GM23338 (cell line): ENCODE results near the gene ERLEC1. TPM values are rescaled to one million over a fixed set of nuclear protein-coding genes. Genes with fewer than 3 reads are reported as not detected.

Experiments used
- ATAC-seq: fragments of 200-7000 bp; cut with Tn5 transposase; 3 replicates; pipeline ENCODE4 v1.9.1; 2020
- DNase-seq: peaks from one replicate; pipeline ENCODE4 v3.0.0-alpha.2; 2015; ENCODE audit warnings: low spot score
- H2AFZ ChIP-seq: fragments of 200-600 bp; sonication (generic); 2 replicates; pipeline ENCODE4 v1.8.0; 2016; ENCODE audit warnings: antibody characterized with exemption, mild to moderate bottlenecking, moderate library complexity
- H3F3A ChIP-seq: fragments of 200-600 bp; sonication (generic); replicated peaks from 2 replicates; pipeline ENCODE4 v1.8.0; 2017; ENCODE audit warnings: antibody characterized with exemption, mixed run types, low read depth
- H3K27ac ChIP-seq: fragments of 200-600 bp; sonication (generic); 2 replicates; pipeline ENCODE4 v1.6.1; 2016; ENCODE audit warnings: low read depth
- H3K27me3 ChIP-seq: fragments of 200-600 bp; sonication (generic); 2 replicates; pipeline ENCODE4 v1.8.0; 2016; ENCODE audit warnings: mild to moderate bottlenecking, mixed run types, moderate library complexity; ENCODE audit not compliant: insufficient read depth
- H3K36me3 ChIP-seq: fragments of 200-600 bp; sonication (generic); 2 replicates; pipeline ENCODE4 v1.8.0; 2016; ENCODE audit warnings: mild to moderate bottlenecking; ENCODE audit not compliant: insufficient read depth
- H3K4me1 ChIP-seq: fragments of 200-600 bp; sonication (generic); 2 replicates; pipeline ENCODE4 v1.8.0; 2016; ENCODE audit warnings: mild to moderate bottlenecking, moderate library complexity; ENCODE audit not compliant: insufficient read depth
- H3K4me2 ChIP-seq: fragments of 200-600 bp; sonication (generic); 2 replicates; pipeline ENCODE4 v1.7.1; 2017; ENCODE audit warnings: mixed run types
- H3K4me3 ChIP-seq: fragments of 200-600 bp; sonication (generic); 2 replicates; pipeline ENCODE4 v1.6.1; 2016; ENCODE audit warnings: mixed run types
- H3K79me2 ChIP-seq: fragments of 200-600 bp; sonication (generic); replicated peaks from 2 replicates; pipeline ENCODE4 v1.8.0; 2017; ENCODE audit warnings: mild to moderate bottlenecking; ENCODE audit not compliant: insufficient read depth
- H3K9me2 ChIP-seq: fragments of 200-600 bp; sonication (generic); 2 replicates; pipeline ENCODE4 v1.8.0; 2017; ENCODE audit not compliant: insufficient read depth
- H4K20me1 ChIP-seq: fragments of 200-600 bp; sonication (generic); replicated peaks from 2 replicates; pipeline ENCODE4 v1.8.0; 2017; ENCODE audit warnings: mild to moderate bottlenecking; ENCODE audit not compliant: insufficient read depth
- H3K27ac Mint-ChIP-seq: 2 replicates; pipeline ENCODE4 v1.8.0; 2020; ENCODE audit warnings: inconsistent platforms, mild to moderate bottlenecking, moderate library complexity, mixed read lengths
- H3K27me3 Mint-ChIP-seq: 3 replicates; pipeline ENCODE4 v1.8.0; 2022; ENCODE audit warnings: low read depth, mild to moderate bottlenecking, moderate library complexity, mixed read lengths, inconsistent platforms; ENCODE audit not compliant: insufficient read depth, poor library complexity
- H3K36me3 Mint-ChIP-seq: 3 replicates; pipeline ENCODE4 v1.8.0; 2021; ENCODE audit warnings: low read depth, mild to moderate bottlenecking, inconsistent platforms, moderate library complexity, mixed read lengths
- H3K4me1 Mint-ChIP-seq: 3 replicates; pipeline ENCODE4 v1.8.0; 2020; ENCODE audit warnings: mild to moderate bottlenecking, inconsistent platforms, mixed read lengths
- H3K4me3 Mint-ChIP-seq: 3 replicates; pipeline ENCODE4 v1.8.0; 2021; ENCODE audit warnings: moderate library complexity, mild to moderate bottlenecking, inconsistent platforms, mixed read lengths
- H3K9me3 Mint-ChIP-seq: 3 replicates; pipeline ENCODE4 v1.8.0; 2020; ENCODE audit warnings: moderate library complexity, mild to moderate bottlenecking, inconsistent platforms, mixed read lengths
- CREB1 ChIP-seq: fragments of 250-450 bp; sonication (Bioruptor Pico); IDR thresholded peaks from 2 replicates; pipeline ENCODE4 v1.5.0; 2020; ENCODE audit warnings: low read depth, mild to moderate bottlenecking, moderate library complexity
- CTCF ChIP-seq, 2 experiments: fragments of 200-600 bp in 1 of 2; sonication (generic) in 1 of 2; conservative IDR thresholded peaks; 2 replicates each; pipeline versions ENCODE4 v1.5.1 to v1.6.1; 2016 to 2017; ENCODE audit warnings: antibody characterized with exemption in 2 of 2, low read depth in 2 of 2, mild to moderate bottlenecking in 2 of 2, moderate library complexity in 1 of 2
- EZH2 ChIP-seq: fragments of 200-600 bp; sonication (generic); IDR thresholded peaks from one replicate; pipeline ENCODE4 v1.8.0; 2017; ENCODE audit warnings: antibody characterized with exemption, mild to moderate bottlenecking, low read depth; ENCODE audit not compliant: unreplicated experiment
- EZH2phosphoT487 ChIP-seq: fragments of 200-600 bp; sonication (generic); IDR thresholded peaks from one replicate; pipeline ENCODE4 v1.8.1; 2018; ENCODE audit warnings: antibody characterized with exemption; ENCODE audit not compliant: unreplicated experiment
- NANOG ChIP-seq: IDR thresholded peaks from 2 replicates; pipeline ENCODE4 v1.6.1; 2016; ENCODE audit warnings: antibody characterized with exemption, borderline replicate concordance
- REST ChIP-seq: IDR thresholded peaks from one replicate; pipeline ENCODE4 v1.6.1; 2018; ENCODE audit warnings: antibody characterized with exemption; ENCODE audit not compliant: unreplicated experiment
- STAT1 ChIP-seq: IDR thresholded peaks from one replicate; pipeline ENCODE4 v1.6.1; 2016; ENCODE audit warnings: antibody characterized with exemption; ENCODE audit not compliant: unreplicated experiment
- ZNF114 ChIP-seq: fragments of 250-450 bp; sonication (Bioruptor Pico); IDR thresholded peaks from 2 replicates; pipeline ENCODE4 v1.5.0; 2020; ENCODE audit warnings: mild to moderate bottlenecking, moderate library complexity
- ZNF331 ChIP-seq: fragments of 250-450 bp; sonication (Bioruptor Pico); IDR thresholded peaks from 2 replicates; pipeline ENCODE4 v1.5.0; 2020; ENCODE audit warnings: low read depth, mild to moderate bottlenecking, moderate library complexity
- polyA plus RNA-seq: library from polyadenylated mRNA; unstranded; fragments of >200 nt; fragmentation: Nextera tagmentation; extraction: Ambion mirVana; gene quantifications from 2 replicates; pipeline ENCODE4 v1.2.1, GENCODE V29; 2016
- total RNA-seq: library from RNA; depleted of rRNA; stranded (reverse); fragments of >200 nt; shearing (Covaris generic); gene quantifications from 2 replicates; pipeline ENCODE4 v1.2.3, GENCODE V29; 2014
- TF ChIP-seq, protein P1 (sequence below): IDR thresholded peaks from 2 replicates; pipeline ENCODE4 v1.6.1; 2016; ENCODE audit warnings: antibody characterized with exemption
- TF ChIP-seq, protein P2 (sequence below): fragments of 250-450 bp; sonication (Bioruptor Pico); IDR thresholded peaks from 2 replicates; pipeline ENCODE4 v1.5.0; 2020; ENCODE audit warnings: mild to moderate bottlenecking, moderate library complexity

The ERLEC1 gene
- total and polyA plus RNA-seq, 2 experiments from 2014 or later, result 35.0 to 41.2 TPM

GRCh38 chr2:53786705-53787613 is at the start of gene ERLEC1, which contains the start of gene ASB3 (continued):
- no peak for TF ChIP-seq EZH2

DNA sequence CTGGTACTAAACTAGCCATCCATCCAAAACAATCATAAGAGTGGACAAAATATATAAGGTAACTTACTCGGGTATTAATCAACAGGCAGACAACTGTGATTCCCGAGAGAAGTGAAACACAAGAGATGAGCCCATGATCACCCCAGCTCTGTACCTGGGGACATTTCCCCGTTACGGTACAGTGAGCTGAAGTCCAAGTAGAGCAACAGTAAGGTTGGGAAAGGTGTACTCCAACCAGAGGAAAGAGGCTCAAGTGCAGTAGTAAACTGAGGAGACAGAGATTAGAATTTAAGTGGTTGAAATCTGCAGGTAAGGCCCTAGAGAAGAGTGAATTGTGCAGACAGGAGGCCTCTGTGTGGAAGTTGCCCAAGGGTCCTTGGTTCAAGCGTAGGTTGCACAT is 49.8 kb upstream of the ERLEC1 start:
- Histone ChIP-seq H3K9me2 (no peaks in the 10 kb centered on the region), H3F3A (no peaks in the 10 kb centered on the region), H3K4me3 (no peak overlapping the region), H3K79me2 (no peaks in the 10 kb centered on the region), H3K4me2 (no peak overlapping the region), H3K27ac (no peak overlapping the region), H4K20me1 (no peaks in the 10 kb centered on the region; the same call in 1 of the 2 replicates), H3K27me3 (no peaks in the 10 kb centered on the region), H3K4me1 (no peaks in the 10 kb centered on the region), H2AFZ (no peak overlapping the region), H3K36me3 (no peaks in the 10 kb centered on the region; the same call in 1 of the 2 replicates)
- DNase-seq (no peak), ATAC-seq (no peak)
- peaks cover 5% of the 10 kb centered on the region; the same call in 2 of the 3 replicates for H3K9me3 Mint-ChIP-seq
- H3K27ac Mint-ChIP-seq, result no peak overlapping the region
- H3K4me1 Mint-ChIP-seq, result no peaks in the 10 kb centered on the region
- no peaks in the 10 kb centered on the region for H3K27me3 Mint-ChIP-seq
- H3K4me3 Mint-ChIP-seq, result no peak overlapping the region
- H3K36me3 Mint-ChIP-seq, result peaks cover 26% of the 10 kb centered on the region
- TF ChIP-seq REST (no peak), CREB1 (no peak), ZNF331 (CRISPR knock-in tag) (no peak), EZH2phosphoT487 (no peak), NANOG (no peak), ZNF114 (CRISPR knock-in tag) (no peak), STAT1 (no peak), CTCF (conservative IDR thresholded peaks at IDR 0.05; ENCODE audit: low read depth in 2 of 2) (no peak), EZH2 (no peak)
- TF ChIP-seq, protein P1, sequence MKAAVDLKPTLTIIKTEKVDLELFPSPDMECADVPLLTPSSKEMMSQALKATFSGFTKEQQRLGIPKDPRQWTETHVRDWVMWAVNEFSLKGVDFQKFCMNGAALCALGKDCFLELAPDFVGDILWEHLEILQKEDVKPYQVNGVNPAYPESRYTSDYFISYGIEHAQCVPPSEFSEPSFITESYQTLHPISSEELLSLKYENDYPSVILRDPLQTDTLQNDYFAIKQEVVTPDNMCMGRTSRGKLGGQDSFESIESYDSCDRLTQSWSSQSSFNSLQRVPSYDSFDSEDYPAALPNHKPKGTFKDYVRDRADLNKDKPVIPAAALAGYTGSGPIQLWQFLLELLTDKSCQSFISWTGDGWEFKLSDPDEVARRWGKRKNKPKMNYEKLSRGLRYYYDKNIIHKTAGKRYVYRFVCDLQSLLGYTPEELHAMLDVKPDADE, result no peak
- TF ChIP-seq, protein P2, sequence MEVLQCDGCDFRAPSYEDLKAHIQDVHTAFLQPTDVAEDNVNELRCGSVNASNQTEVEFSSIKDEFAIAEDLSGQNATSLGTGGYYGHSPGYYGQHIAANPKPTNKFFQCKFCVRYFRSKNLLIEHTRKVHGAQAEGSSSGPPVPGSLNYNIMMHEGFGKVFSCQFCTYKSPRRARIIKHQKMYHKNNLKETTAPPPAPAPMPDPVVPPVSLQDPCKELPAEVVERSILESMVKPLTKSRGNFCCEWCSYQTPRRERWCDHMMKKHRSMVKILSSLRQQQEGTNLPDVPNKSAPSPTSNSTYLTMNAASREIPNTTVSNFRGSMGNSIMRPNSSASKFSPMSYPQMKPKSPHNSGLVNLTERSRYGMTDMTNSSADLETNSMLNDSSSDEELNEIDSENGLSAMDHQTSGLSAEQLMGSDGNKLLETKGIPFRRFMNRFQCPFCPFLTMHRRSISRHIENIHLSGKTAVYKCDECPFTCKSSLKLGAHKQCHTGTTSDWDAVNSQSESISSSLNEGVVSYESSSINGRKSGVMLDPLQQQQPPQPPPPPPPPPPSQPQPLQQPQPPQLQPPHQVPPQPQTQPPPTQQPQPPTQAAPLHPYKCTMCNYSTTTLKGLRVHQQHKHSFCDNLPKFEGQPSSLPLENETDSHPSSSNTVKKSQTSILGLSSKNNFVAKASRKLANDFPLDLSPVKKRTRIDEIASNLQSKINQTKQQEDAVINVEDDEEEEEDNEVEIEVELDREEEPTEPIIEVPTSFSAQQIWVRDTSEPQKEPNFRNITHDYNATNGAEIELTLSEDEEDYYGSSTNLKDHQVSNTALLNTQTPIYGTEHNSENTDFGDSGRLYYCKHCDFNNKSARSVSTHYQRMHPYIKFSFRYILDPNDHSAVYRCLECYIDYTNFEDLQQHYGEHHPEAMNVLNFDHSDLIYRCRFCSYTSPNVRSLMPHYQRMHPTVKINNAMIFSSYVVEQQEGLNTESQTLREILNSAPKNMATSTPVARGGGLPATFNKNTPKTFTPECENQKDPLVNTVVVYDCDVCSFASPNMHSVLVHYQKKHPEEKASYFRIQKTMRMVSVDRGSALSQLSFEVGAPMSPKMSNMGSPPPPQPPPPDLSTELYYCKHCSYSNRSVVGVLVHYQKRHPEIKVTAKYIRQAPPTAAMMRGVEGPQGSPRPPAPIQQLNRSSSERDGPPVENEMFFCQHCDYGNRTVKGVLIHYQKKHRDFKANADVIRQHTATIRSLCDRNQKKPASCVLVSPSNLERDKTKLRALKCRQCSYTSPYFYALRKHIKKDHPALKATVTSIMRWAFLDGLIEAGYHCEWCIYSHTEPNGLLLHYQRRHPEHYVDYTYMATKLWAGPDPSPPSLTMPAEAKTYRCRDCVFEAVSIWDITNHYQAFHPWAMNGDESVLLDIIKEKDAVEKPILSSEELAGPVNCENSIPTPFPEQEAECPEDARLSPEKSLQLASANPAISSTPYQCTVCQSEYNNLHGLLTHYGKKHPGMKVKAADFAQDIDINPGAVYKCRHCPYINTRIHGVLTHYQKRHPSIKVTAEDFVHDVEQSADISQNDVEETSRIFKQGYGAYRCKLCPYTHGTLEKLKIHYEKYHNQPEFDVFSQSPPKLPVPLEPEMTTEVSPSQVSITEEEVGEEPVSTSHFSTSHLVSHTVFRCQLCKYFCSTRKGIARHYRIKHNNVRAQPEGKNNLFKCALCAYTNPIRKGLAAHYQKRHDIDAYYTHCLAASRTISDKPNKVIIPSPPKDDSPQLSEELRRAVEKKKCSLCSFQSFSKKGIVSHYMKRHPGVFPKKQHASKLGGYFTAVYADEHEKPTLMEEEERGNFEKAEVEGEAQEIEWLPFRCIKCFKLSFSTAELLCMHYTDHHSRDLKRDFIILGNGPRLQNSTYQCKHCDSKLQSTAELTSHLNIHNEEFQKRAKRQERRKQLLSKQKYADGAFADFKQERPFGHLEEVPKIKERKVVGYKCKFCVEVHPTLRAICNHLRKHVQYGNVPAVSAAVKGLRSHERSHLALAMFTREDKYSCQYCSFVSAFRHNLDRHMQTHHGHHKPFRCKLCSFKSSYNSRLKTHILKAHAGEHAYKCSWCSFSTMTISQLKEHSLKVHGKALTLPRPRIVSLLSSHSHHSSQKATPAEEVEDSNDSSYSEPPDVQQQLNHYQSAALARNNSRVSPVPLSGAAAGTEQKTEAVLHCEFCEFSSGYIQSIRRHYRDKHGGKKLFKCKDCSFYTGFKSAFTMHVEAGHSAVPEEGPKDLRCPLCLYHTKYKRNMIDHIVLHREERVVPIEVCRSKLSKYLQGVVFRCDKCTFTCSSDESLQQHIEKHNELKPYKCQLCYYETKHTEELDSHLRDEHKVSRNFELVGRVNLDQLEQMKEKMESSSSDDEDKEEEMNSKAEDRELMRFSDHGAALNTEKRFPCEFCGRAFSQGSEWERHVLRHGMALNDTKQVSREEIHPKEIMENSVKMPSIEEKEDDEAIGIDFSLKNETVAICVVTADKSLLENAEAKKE (CRISPR knock-in tag), result no peak
